SU-DHL-6 (cell line): ENCODE measurements around the gene SIRT5.

ENCODE experiments used
- H2AFZ ChIP-seq: fragments of 200-600 bp; sonication (generic); 2 replicates; pipeline ENCODE4 v1.6.1; 2014; ENCODE audit warnings: low read depth, mild to moderate bottlenecking, moderate library complexity, mixed read lengths, antibody characterized with exemption, low read length; ENCODE audit not compliant: severe bottlenecking
- H3F3A ChIP-seq: fragments of 200-600 bp; shearing (Covaris generic); 2 replicates; pipeline ENCODE4 v1.6.0; 2016; ENCODE audit warnings: antibody characterized with exemption, mild to moderate bottlenecking; ENCODE audit not compliant: insufficient read depth
- H3K27ac ChIP-seq: fragments of 200-600 bp; sonication (generic); 2 replicates; pipeline ENCODE4 v1.5.1; 2016; ENCODE audit warnings: low read depth, mild to moderate bottlenecking, low read length, moderate library complexity, mixed read lengths
- H3K27me3 ChIP-seq: fragments of 200-600 bp; sonication (generic), shearing (Covaris generic); 2 replicates; pipeline ENCODE4 v1.6.0; 2014; ENCODE audit warnings: mild to moderate bottlenecking, low read length
- H3K36me3 ChIP-seq: fragments of 200-600 bp; sonication (generic); 2 replicates; pipeline ENCODE4 v1.6.1; 2014; ENCODE audit warnings: mild to moderate bottlenecking, low read length, mixed read lengths
- H3K4me2 ChIP-seq: fragments of 300-600, 200-600 bp; shearing (Covaris generic), sonication (generic); 2 replicates; pipeline ENCODE4 v1.6.0; 2014; ENCODE audit warnings: low read length, low read depth, mild to moderate bottlenecking; ENCODE audit not compliant: poor library complexity, severe bottlenecking
- H3K4me3 ChIP-seq: fragments of 200-600 bp; sonication (generic); 2 replicates; pipeline ENCODE4 v1.5.1; 2014; ENCODE audit warnings: antibody characterized with exemption, low read length, mild to moderate bottlenecking, mixed read lengths; ENCODE audit not compliant: insufficient read depth, poor library complexity, severe bottlenecking
- H3K79me2 ChIP-seq: fragments of 200-600 bp; sonication (generic); 2 replicates; pipeline ENCODE4 v1.6.1; 2014; ENCODE audit warnings: mild to moderate bottlenecking, low read length, moderate library complexity; ENCODE audit not compliant: insufficient read depth
- H3K9ac ChIP-seq: fragments of 200-600 bp; sonication (generic); 2 replicates; pipeline ENCODE4 v1.7.0; 2014; ENCODE audit warnings: mild to moderate bottlenecking, low read length
- H3K9me2 ChIP-seq: fragments of 200-600 bp; sonication (generic); replicated peaks from 2 replicates; pipeline ENCODE4 v1.6.1; 2014; ENCODE audit warnings: low read length; ENCODE audit not compliant: insufficient read depth
- H3K9me3 ChIP-seq: fragments of 200-600 bp; sonication (generic); 2 replicates; pipeline ENCODE4 v1.6.1; 2014; ENCODE audit warnings: low read length, mixed read lengths; ENCODE audit not compliant: insufficient read depth
- H4K20me1 ChIP-seq: fragments of 200-600 bp; sonication (generic); 2 replicates; pipeline ENCODE4 v1.6.1; 2014; ENCODE audit warnings: low read depth, mild to moderate bottlenecking, antibody characterized with exemption, low read length, moderate library complexity, mixed read lengths
- CTCF ChIP-seq: fragments of 200-600 bp; sonication (generic); IDR thresholded peaks from one replicate; pipeline ENCODE4 v1.5.1; 2017; ENCODE audit warnings: antibody characterized with exemption, mild to moderate bottlenecking, low read length, moderate library complexity; ENCODE audit not compliant: insufficient read depth, poor library complexity, severe bottlenecking
- EZH2phosphoT487 ChIP-seq: fragments of 200-600 bp; sonication (generic), shearing (Covaris generic); conservative IDR thresholded peaks from 2 replicates; pipeline ENCODE4 v1.6.1; 2018; ENCODE audit warnings: mild to moderate bottlenecking, antibody characterized with exemption, low read length, moderate library complexity, mixed read lengths

The SIRT5 gene

GRCh38 chr6:13579911-13580310 is 5.5 kb downstream of the SIRT5 start:
- H3K4me2 ChIP-seq: no peak overlapping the region
- H3K27me3 ChIP-seq: no peaks in the 10 kb centered on the region
- H3K27ac ChIP-seq: no peak overlapping the region
- no peak overlapping the region for H3K9ac ChIP-seq
- H4K20me1 ChIP-seq: no peaks in the 10 kb centered on the region; the same call in 1 of the 2 replicates
- peaks cover 13% of the 10 kb centered on the region for H3F3A ChIP-seq
- no peaks in the 10 kb centered on the region for H3K36me3 ChIP-seq
- no peaks in the 10 kb centered on the region for H3K9me2 ChIP-seq
- TF ChIP-seq CTCF: no peak
- TF ChIP-seq EZH2phosphoT487: no peak
- H2AFZ ChIP-seq: no peak overlapping the region
- H3K79me2 ChIP-seq: peaks cover 8% of the 10 kb centered on the region
- H3K9me3 ChIP-seq: no peaks in the 10 kb centered on the region
- H3K4me3 ChIP-seq: no peak overlapping the region

- no peaks in the 10 kb centered on the region for H3F3A ChIP-seq
- H3K9me3 ChIP-seq: no peaks in the 10 kb centered on the region
- no peak overlapping the region for H2AFZ ChIP-seq
- no peaks in the 10 kb centered on the region for H3K27me3 ChIP-seq
- no peaks in the 10 kb centered on the region for H3K9me2 ChIP-seq
- H3K27ac ChIP-seq: no peak overlapping the region
- no peaks in the 10 kb centered on the region for H4K20me1 ChIP-seq
- TF ChIP-seq CTCF (no peak), EZH2phosphoT487 (no peak)
- no peak overlapping the region for H3K4me3 ChIP-seq
- no peak overlapping the region for H3K4me2 ChIP-seq
- no peak overlapping the region for H3K9ac ChIP-seq
- H3K79me2 ChIP-seq: no peaks in the 10 kb centered on the region
- H3K36me3 ChIP-seq: no peaks in the 10 kb centered on the region
Observed at GRCh38 chr6:13581700-13582229, 7.4 kb downstream of the SIRT5 start.

- Histone ChIP-seq H3K4me2 (no peak overlapping the region), H3F3A (no peaks in the 10 kb centered on the region; the same call in 1 of the 2 replicates), H3K9me2 (no peaks in the 10 kb centered on the region), H3K4me3 (no peak overlapping the region), H3K36me3 (no peaks in the 10 kb centered on the region; the same call in 1 of the 2 replicates), H3K9ac (no peak overlapping the region), H2AFZ (no peak overlapping the region), H3K27ac (no peak overlapping the region), H4K20me1 (no peaks in the 10 kb centered on the region), H3K27me3 (no peaks in the 10 kb centered on the region), H3K9me3 (no peaks in the 10 kb centered on the region), H3K79me2 (no peaks in the 10 kb centered on the region)
- TF ChIP-seq CTCF (no peak), EZH2phosphoT487 (no peak)
Observed at GRCh38 chr6:13586603-13587542, 12.5 kb downstream of the SIRT5 start.
